Endothelial cell of umbilical vein (primary cell): ENCODE data around the gene KIAA1191. TPM values are rescaled to one million over a fixed set of nuclear protein-coding genes. Genes with fewer than 3 reads are reported as not detected.

Experiments
- BruUV-seq: library from RNA; stranded (reverse); fragments of 400-500 nt; replicated peaks from 2 replicates; lab custom pipeline; 2021; lab: Mats Ljungman, UMichigan
- CTCF ChIA-PET: fragments of 300-600, 350-600 bp; sonication (Branson Sonifier 250); formaldehyde crosslinking; loops from one replicate; lab custom pipeline; 2021; ENCODE audit warnings: antibody characterized with exemption, inconsistent platforms; lab: Charles Lee
- POLR2A ChIA-PET: fragments of 300-600, 350-600 bp; sonication (Branson Sonifier 250); formaldehyde crosslinking; loops from one replicate; lab custom pipeline; 2021; ENCODE audit warnings: antibody characterized with exemption, inconsistent platforms; lab: Charles Lee
- DNase-seq: peaks from one replicate; pipeline ENCODE4 v3.0.0-alpha.2; 2011; ENCODE audit warnings: low read depth, low spot score
- FAIRE-seq: peaks from 2 replicates; lab custom pipeline; 2011; peaks lifted over from hg19 to GRCh38; lab: Jason Lieb, UNC
- H2AFZ ChIP-seq: 2 replicates; pipeline ENCODE4 v1.6.0; 2012; ENCODE audit warnings: low read depth, low read length, control low read depth, inconsistent platforms
- H3K27ac ChIP-seq: 2 replicates; pipeline ENCODE4 v1.5.1; 2011; ENCODE audit warnings: low read depth, mild to moderate bottlenecking, control low read depth, low read length, moderate library complexity; ENCODE audit not compliant: insufficient read depth
- H3K27me3 ChIP-seq, 2 experiments: 2 replicates each; pipeline versions ENCODE4 v1.6.0 to v1.6.1; 2011; ENCODE audit warnings: low read length in 2 of 2, mixed read lengths in 1 of 2; ENCODE audit not compliant: control insufficient read depth in 2 of 2, insufficient read depth in 2 of 2
- H3K36me3 ChIP-seq, 2 experiments: 2 replicates in 1 of 2; 3 replicates in 1 of 2; pipeline ENCODE4 v1.5.1; 2011; ENCODE audit warnings: low read length in 2 of 2, mild to moderate bottlenecking in 1 of 2, moderate library complexity in 1 of 2; ENCODE audit not compliant: control insufficient read depth in 2 of 2, insufficient read depth in 2 of 2; ENCODE audit errors: extremely low read depth in 1 of 2
- H3K4me1 ChIP-seq: 3 replicates; pipeline ENCODE4 v1.5.1; 2011; ENCODE audit warnings: mild to moderate bottlenecking, low read length; ENCODE audit not compliant: control insufficient read depth, insufficient read depth; ENCODE audit errors: extremely low read depth
- H3K4me2 ChIP-seq: 2 replicates; pipeline ENCODE4 v1.6.1; 2011; ENCODE audit warnings: low read length, control low read depth, mixed read lengths; ENCODE audit not compliant: insufficient read depth
- H3K4me3 ChIP-seq, 3 experiments: fragments of 200-600 bp in 1 of 3; sonication (generic), shearing (Covaris generic) in 1 of 3; replicated peaks in 1 of 3; 2 replicates each; pipeline ENCODE4 v1.5.1; 2011 to 2016; ENCODE audit warnings: control low read depth in 3 of 3, low read length in 3 of 3, mild to moderate bottlenecking in 2 of 3, inconsistent platforms in 1 of 3, low read depth in 1 of 3, moderate library complexity in 1 of 3; ENCODE audit not compliant: insufficient read depth in 1 of 3
- H3K79me2 ChIP-seq: 2 replicates; pipeline ENCODE4 v1.6.0; 2012; ENCODE audit warnings: low read length, inconsistent platforms; ENCODE audit not compliant: control insufficient read depth, insufficient read depth
- H3K9ac ChIP-seq: replicated peaks from 2 replicates; pipeline ENCODE3; 2011; ENCODE audit warnings: low read length, control low read depth; ENCODE audit not compliant: insufficient read depth; ENCODE audit errors: extremely low read depth
- H3K9me1 ChIP-seq: replicated peaks from 3 replicates; pipeline ENCODE4 v1.6.0; 2011; ENCODE audit warnings: mild to moderate bottlenecking, low read length; ENCODE audit not compliant: control insufficient read depth, insufficient read depth; ENCODE audit errors: extremely low read depth
- H3K9me3 ChIP-seq: replicated peaks from 2 replicates; pipeline ENCODE4 v1.5.1; 2012; ENCODE audit warnings: low read length, inconsistent platforms; ENCODE audit not compliant: control insufficient read depth, insufficient read depth
- H4K20me1 ChIP-seq: replicated peaks from 2 replicates; pipeline ENCODE3; 2011; ENCODE audit warnings: mild to moderate bottlenecking, low read length; ENCODE audit not compliant: control insufficient read depth, insufficient read depth; ENCODE audit errors: extremely low read depth
- EZH2 ChIP-seq: IDR thresholded peaks from 2 replicates; pipeline ENCODE4 v1.6.1; 2012; ENCODE audit warnings: borderline replicate concordance, low read depth, mild to moderate bottlenecking, moderate library complexity, low read length, inconsistent platforms; ENCODE audit not compliant: severe bottlenecking
- FOS ChIP-seq: IDR thresholded peaks from 2 replicates; pipeline ENCODE4 v1.6.1; 2011; ENCODE audit warnings: mild to moderate bottlenecking, low read length, moderate library complexity, borderline replicate concordance; ENCODE audit not compliant: insufficient read depth
- GATA2 ChIP-seq: IDR thresholded peaks from 2 replicates; pipeline ENCODE4 v1.7.0; 2011; ENCODE audit warnings: low read depth, mild to moderate bottlenecking, moderate library complexity, mixed read lengths, low read length; ENCODE audit not compliant: insufficient read length, insufficient read depth
- JUN ChIP-seq: IDR thresholded peaks from 2 replicates; pipeline ENCODE4 v1.6.1; 2011; ENCODE audit warnings: borderline replicate concordance, low read depth; ENCODE audit not compliant: insufficient read length, insufficient read depth
- MAX ChIP-seq: IDR thresholded peaks from 2 replicates; pipeline ENCODE4 v1.6.1; 2011; ENCODE audit not compliant: insufficient read depth, insufficient read length
- MYC ChIP-seq: IDR thresholded peaks from one replicate; pipeline ENCODE4 v1.6.1; 2011; ENCODE audit warnings: mild to moderate bottlenecking, low read depth, low read length
- POLR2A ChIP-seq: IDR thresholded peaks from 2 replicates; pipeline ENCODE4 v1.6.1; 2012; ENCODE audit warnings: low read depth, mild to moderate bottlenecking, control low read depth, low read length
- POLR2AphosphoS5 ChIP-seq: IDR thresholded peaks from 2 replicates; pipeline ENCODE4 v1.6.1; 2012; ENCODE audit warnings: low read depth, mild to moderate bottlenecking, control low read depth, low read length, moderate library complexity; ENCODE audit not compliant: insufficient read depth
- dilution Hi-C: fragments of 300-500 bp; cut with MboI; formaldehyde crosslinking; loops from one replicate; pipeline ENCODE4 v1.15.0; 2019; ENCODE audit warnings: low sequenced_read_pairs; ENCODE audit not compliant: extremely low pct_ligation_motif_present
- intact Hi-C: fragments of 100-400 bp; cut with micrococcal nuclease; formaldehyde crosslinking; loops from one replicate; pipeline ENCODE4 v1.10.0; 2022
- polyA plus RNA-seq, 4 experiments: library from polyadenylated mRNA; depleted of rRNA in 3 of 4; stranded (reverse) in 3 of 4; unstranded in 1 of 4; fragments of >200 nt; gene quantifications; 2 replicates each; pipeline versions ENCODE4 v1.2.1 to v1.2.3, GENCODE V29; 2011 to 2012; ENCODE audit warnings: missing spikeins in 1 of 4
- total RNA-seq: library from RNA; stranded (reverse); gene quantifications from 2 replicates; pipeline ENCODE4 v1.2.3, GENCODE V29; 2021
- TF ChIP-seq, protein P1 (sequence below), 2 donors: IDR thresholded peaks; 1 replicate in 1 of 2; 2 replicates in 1 of 2; pipeline ENCODE4 v1.5.1; 2011; ENCODE audit warnings: low read length in 2 of 2, mild to moderate bottlenecking in 2 of 2, moderate library complexity in 2 of 2, control low read depth in 1 of 2, inconsistent platforms in 1 of 2, low read depth in 1 of 2; ENCODE audit not compliant: insufficient read depth in 1 of 2; ENCODE audit errors: extremely low read depth in 1 of 2

Gene KIAA1191
- total and polyA plus RNA-seq, 2 donors (not counting 3 experiments of a cell fraction or from before 2014, with no cell fraction given): 114 to 116 TPM

DNA sequence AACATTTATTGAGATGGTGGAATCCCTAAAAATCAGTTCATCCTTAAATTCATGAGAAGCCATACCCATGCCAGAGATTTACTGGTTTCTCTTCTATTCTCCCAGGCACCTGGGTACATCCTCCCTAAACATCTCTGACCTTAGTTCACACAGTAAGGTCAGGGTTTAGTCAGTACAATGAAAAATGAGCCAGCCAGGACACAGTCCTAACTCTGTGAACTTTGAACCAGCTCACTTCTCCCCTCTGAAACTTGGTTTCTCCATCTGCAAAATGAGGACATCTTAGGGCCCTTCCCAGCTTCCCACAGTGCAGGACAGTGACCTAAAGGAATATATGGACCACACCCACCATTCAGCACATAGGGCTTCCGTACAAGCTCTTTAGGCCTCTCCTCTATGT, 24.9 kb upstream of the KIAA1191 start:
- no TSS peak for BruUV-seq
- CTCF ChIA-PET: no interaction called here
- dilution Hi-C loops (no loop called here), intact Hi-C loops (loop anchor here (10.0 kb wide), 1 partner anchor 1208 kb away; the partner anchor contains the start of gene TMED9)
- Histone ChIP-seq H3K4me1 (peaks cover 14% of the 10 kb centered on the region), H3K27ac (no peak overlapping the region), H2AFZ (no peak overlapping the region), H3K9me1 (no peaks in the 10 kb centered on the region), H3K9ac (no peak overlapping the region), H3K36me3 (peaks cover 9 to 23% of the 10 kb centered on the region in 2 experiments), H3K4me3 (no peak overlapping the region), H3K9me3 (no peaks in the 10 kb centered on the region), H3K4me2 (peak overlapping the region; percentile 91), H3K79me2 (peaks cover 34% of the 10 kb centered on the region), H4K20me1 (no peaks in the 10 kb centered on the region), H3K27me3 (no peaks in the 10 kb centered on the region)
- POLR2A ChIA-PET: no interaction called here
- no peak for DNase-seq
- FAIRE-seq: no peak
- TF ChIP-seq POLR2AphosphoS5: no peak
- TF ChIP-seq EZH2: no peak
- no peak for TF ChIP-seq MYC
- TF ChIP-seq FOS: no peak

DNA sequence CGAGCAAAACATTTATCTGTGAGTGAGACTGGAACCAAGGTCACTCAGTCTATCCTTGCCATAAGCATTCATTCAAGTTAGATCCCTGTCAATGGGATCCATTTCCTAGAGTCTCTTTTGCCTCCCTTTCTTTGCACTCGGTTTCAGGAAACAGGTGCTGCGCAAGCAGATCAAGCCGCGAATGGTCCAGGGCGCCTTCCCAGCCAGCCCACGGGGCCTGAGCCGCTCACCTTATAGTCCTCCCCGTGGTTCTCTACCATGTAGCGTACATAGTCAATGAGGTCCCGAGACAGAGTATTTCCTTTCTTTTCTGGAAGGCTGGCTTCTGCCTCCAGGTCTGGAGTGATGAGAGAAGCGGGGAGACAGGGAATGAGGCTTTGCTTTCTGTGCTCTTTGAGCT, 23.4 kb upstream of the KIAA1191 start:
- FAIRE-seq (no peak), DNase-seq (no peak)
- Histone ChIP-seq H3K27me3 (no peaks in the 10 kb centered on the region), H2AFZ (no peak overlapping the region), H3K9me1 (no peaks in the 10 kb centered on the region), H3K4me2 (no peak overlapping the region), H3K27ac (no peak overlapping the region), H3K36me3 (peaks cover 12 to 23% of the 10 kb centered on the region in 2 experiments), H3K79me2 (peaks cover 34% of the 10 kb centered on the region), H3K4me3 (no peak overlapping the region), H3K4me1 (peaks cover 14% of the 10 kb centered on the region), H3K9ac (no peak overlapping the region), H3K9me3 (no peaks in the 10 kb centered on the region), H4K20me1 (no peaks in the 10 kb centered on the region)
- POLR2A ChIA-PET: no interaction called here
- CTCF ChIA-PET: no interaction called here
- BruUV-seq: no TSS peak
- TF ChIP-seq JUN: no peak
- no peak for TF ChIP-seq EZH2
- TF ChIP-seq POLR2A: no peak
- no peak for TF ChIP-seq MYC
- TF ChIP-seq POLR2AphosphoS5: no peak
- no peak for TF ChIP-seq FOS
- TF ChIP-seq, protein P1, sequence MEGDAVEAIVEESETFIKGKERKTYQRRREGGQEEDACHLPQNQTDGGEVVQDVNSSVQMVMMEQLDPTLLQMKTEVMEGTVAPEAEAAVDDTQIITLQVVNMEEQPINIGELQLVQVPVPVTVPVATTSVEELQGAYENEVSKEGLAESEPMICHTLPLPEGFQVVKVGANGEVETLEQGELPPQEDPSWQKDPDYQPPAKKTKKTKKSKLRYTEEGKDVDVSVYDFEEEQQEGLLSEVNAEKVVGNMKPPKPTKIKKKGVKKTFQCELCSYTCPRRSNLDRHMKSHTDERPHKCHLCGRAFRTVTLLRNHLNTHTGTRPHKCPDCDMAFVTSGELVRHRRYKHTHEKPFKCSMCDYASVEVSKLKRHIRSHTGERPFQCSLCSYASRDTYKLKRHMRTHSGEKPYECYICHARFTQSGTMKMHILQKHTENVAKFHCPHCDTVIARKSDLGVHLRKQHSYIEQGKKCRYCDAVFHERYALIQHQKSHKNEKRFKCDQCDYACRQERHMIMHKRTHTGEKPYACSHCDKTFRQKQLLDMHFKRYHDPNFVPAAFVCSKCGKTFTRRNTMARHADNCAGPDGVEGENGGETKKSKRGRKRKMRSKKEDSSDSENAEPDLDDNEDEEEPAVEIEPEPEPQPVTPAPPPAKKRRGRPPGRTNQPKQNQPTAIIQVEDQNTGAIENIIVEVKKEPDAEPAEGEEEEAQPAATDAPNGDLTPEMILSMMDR (IDR thresholded peaks at IDR 0.05; ENCODE audit: extremely low read depth in 1 of 2, insufficient read depth in 1 of 2, low read depth in 1 of 2, low read length in 2 of 2): no peak
- TF ChIP-seq MAX: no peak
- TF ChIP-seq GATA2: no peak
- dilution Hi-C loops: no loop called here
- intact Hi-C loops: loop anchor here (10.0 kb wide), 1 partner anchor 1210 kb away; the partner anchor contains the start of gene TMED9
